RCC 7860 (cell line): ENCODE results near the gene SPEM2.

Experiments used
- DNase-seq: peaks from one replicate; pipeline ENCODE4 v3.0.0-alpha.2; 2015; ENCODE audit warnings: low spot score
- FAIRE-seq: peaks from 2 replicates; lab custom pipeline; 2012; peaks lifted over from hg19 to GRCh38; lab: Jason Lieb, UNC

The SPEM2 gene

DNA sequence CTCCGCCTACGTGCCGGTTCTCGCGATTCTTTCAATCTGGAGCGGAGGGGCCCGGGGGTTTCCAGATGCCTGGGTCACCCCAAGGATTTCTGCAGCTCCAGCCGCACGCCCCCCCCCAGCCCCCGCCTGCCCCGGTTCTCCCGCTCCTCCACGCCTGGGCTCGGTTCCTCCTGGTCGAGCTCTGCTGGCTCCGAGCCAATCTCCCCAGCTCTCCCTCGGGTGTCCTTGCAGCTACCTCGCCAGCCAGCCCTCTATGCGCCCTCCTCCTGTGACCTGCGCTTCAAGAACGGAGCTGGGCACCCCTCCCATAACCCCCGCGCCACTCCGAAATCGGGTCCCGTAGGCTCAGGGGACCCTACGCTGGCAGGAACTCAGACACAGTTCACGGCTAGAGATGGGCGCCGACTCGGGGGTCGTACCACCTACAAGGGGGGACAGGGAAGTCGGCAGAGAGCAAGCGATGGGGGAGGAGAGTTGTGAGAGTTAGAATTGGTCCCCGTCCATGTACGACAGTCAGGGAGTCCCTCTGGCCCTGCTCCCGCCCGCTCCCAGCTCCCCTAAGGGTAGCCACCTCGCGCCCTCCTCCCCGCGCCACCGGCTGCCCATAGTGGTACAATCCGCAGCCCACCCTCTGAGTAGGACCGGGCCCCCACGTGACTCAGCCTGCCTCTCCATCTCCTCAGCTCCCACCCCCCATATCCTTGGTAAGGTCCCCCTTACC is 14.9 kb downstream of the SPEM2 start:
- FAIRE-seq (no peak), DNase-seq (no peak)

DNA sequence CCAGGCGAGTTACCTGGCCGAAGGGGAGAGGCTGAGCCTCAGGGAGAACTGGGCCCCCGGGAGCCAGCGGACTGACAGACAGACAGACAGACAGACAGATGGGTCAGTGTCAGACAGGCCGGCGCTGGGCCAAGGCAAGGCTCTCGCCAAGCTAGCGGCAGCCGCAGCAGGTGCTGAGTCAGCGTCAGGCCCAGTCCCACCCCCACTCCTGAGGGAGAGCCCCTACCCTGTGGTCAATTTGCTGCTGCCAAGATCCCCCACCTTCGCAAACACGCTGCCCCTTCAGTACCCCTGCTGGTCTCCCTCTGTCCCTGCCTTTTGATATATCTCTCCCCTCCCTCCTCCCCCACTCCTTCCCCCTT is 15.4 kb downstream of the SPEM2 start:
- FAIRE-seq (no peak), DNase-seq (peak; percentile 50)

DNA sequence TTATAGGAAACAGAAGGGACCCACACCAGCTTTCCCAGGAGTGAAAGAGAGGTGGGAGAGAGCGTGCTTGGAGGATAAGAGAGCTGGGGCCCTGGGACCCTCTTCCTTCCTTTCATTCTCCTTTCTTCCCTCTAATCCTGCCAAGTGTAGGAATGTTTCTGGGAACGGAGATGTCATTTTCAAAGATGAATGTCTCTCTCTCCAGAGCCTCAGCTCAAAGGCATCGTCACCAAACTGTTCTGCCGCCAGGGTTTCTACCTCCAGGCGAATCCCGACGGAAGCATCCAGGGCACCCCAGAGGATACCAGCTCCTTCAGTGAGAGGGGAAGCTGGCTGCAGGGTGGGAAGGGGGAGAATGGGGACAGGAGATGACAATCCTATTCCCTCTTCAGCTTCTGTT is 15.8 kb downstream of the SPEM2 start:
- DNase-seq: no peak
- no peak for FAIRE-seq

DNA sequence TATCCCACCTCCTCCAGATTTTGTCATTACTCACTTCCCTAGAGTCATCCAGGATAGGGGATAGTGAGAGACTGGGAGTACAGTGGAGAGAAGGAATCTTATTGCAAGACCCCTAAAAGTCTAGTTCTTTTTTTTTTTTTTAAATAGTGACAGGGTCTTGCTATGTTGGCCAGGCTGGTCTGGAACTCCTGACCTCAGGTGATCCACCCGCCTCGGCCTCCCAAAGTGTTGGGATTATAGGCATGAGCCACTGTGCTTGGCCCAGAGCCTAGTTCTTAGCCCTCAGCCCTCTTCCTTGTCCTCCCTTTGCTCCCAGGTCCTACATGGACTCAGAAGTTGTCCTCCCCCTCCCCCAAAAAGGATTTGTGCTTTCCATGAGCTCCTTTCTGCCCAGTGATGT is 16.7 kb downstream of the SPEM2 start:
- DNase-seq (no peak), FAIRE-seq (no peak)

DNA sequence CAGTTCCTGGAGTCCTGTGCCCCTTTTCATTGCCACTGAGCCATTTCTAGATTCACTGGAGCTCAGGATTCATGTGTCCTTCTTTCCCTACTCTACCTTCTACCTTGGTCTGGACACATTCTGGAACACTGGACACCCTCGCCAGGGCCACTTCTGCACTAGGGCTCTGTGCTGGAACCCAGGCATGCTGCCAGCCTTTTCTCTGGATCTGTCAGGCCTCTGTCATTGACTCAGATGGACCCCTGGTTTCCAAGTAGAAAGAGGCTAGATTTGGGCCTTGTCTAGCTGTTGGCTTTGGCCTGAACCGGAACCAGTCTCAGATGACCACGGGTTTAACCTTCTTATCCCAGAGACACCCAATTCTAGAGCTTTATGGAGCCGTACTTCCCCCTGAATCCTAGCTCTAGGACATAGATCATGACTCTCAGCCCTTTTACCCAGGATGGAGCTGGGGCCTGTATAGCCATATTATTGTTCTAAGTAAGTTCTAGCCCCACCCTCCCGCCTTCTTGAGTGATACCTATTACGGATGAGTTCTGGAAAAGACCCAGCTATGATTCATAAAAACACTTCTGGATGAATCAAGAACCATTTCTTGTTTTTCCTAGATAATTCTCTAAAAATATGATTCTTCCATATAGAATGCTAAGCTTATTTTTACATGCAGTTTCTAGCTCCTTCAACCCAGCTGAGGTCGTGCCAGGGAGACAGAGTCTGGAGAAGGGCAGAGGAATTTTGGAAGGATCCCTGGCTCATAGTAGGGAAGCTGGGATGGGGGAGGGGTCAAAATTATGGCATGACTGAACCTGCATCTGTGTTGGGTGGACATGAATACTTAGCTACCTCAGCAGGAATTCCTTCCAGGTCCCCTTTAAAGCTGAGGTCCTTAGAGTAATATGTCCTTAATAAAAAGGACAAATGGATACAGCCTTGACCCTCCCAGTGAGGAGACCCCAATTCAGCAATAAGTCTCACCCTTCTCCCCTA is 18.4 kb downstream of the SPEM2 start:
- FAIRE-seq: no peak
- no peak for DNase-seq

DNA sequence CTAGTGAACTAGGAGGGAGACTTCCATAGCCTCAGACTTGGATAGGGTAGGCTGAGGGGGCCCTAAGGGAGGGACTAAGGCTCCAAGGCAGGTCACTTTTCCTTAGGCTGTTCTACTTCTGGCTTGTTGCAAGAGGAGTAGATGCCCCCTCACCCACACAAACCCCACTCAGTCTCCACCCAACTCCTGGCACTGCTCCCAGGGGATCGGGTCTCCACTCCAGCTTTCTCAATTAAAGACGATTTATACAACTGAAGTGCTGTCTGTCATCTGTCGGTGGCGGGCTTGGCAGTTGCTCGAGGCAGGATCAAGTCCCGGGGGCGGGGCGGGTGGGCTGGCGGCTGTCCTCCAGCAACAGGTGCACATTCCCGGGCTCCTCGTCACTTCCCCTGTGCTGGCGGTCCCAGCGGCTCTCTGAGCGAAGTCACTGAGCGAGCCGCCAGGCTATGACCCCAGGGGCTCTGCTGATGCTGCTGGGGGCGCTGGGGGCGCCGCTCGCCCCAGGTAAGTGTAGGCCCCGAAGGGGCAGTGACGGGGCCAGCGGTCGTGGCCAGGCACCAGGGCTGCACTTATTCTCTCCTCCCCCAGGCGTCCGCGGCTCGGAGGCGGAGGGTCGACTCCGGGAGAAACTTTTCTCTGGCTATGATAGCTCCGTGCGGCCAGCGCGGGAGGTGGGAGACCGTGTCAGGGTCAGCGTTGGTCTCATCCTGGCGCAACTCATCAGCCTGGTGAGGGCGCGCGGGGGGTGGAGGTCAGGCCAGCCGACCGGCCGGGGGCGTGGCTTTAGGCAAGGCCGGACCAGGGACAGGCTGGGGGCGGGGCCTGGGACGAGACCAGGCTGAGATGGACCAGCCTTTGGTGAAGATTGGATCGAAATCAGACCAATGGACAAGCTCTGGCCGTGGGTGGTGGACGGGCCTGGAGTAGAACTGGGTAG is 19.5 kb downstream of the SPEM2 start, which contains the start of gene CHRNB1:
CHRNB1 (plus strand) TSS at position 380 of the 937 bp plus-strand sequence; CDS start at position 447, 67 bp downstream.
- no peak for FAIRE-seq

DNA sequence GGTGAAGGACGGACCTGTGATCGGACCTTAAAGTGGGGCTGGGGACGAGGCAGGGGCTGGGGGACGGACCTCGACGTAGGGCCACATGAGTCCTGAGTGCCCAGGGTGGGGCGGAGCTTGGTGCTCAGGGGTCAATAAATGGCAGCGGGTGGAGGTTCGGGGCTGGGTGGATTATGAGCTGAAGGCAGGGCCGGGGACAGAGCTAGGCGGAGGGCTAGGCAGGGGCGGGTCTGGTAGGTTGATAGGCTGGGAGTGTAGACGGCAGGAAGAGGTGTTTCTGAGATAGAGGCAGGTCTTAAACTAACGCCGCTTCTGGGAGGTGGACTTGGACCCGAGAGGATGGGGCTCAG is 20.2 kb downstream of the SPEM2 start:
- FAIRE-seq: no peak

More for the DNA sequence above, 19.5 kb downstream of the SPEM2 start, which contains the start of gene CHRNB1:
- DNase-seq: no peak

DNA sequence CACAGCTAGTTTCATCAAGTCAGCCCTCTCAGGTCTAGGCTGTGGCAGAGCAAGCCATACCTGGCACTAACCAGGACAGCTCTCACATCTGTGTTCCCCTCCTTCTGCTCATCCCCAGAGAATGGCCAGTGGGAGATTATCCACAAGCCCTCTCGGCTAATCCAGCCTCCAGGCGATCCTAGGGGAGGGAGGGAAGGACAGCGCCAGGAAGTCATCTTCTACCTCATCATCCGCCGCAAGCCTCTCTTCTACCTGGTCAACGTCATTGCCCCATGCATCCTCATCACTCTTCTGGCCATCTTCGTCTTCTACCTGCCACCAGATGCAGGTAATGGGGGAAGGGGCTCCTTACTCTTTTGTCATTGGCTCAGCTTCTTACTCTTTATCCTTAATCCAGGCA is 23.0 kb downstream of the SPEM2 start:
- FAIRE-seq (no peak), DNase-seq (no peak)

More for the DNA sequence above, 20.2 kb downstream of the SPEM2 start:
- no peak for DNase-seq

DNA sequence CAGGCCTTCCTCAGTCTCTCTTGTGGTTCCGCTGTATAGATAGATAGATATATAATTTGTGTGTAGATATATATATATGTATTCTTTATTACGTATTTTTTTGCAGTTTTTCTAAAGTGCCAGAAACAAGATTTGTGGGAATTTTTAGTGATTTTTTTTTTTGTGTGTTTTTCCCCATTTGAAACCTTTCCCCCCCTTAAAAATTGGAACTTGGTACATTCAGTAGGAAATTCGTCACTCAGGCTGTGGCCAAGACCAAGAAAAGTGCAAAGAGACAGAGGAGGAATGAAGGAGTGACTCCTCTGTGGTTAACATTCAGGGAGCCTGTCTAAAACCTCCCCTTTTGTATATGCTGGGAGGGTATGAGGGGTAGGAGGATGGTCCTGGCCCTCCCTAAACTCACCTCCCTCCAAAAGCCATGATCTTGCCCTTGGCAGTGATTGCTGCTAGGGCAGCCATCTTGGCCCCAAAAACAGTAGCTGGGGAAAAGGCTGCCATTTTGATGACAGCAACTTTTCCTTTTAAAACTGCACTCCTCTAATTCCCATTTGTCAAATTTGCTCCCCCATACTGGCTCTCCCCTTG is 34.6 kb downstream of the SPEM2 start:
- no peak for DNase-seq
- no peak for FAIRE-seq

DNA sequence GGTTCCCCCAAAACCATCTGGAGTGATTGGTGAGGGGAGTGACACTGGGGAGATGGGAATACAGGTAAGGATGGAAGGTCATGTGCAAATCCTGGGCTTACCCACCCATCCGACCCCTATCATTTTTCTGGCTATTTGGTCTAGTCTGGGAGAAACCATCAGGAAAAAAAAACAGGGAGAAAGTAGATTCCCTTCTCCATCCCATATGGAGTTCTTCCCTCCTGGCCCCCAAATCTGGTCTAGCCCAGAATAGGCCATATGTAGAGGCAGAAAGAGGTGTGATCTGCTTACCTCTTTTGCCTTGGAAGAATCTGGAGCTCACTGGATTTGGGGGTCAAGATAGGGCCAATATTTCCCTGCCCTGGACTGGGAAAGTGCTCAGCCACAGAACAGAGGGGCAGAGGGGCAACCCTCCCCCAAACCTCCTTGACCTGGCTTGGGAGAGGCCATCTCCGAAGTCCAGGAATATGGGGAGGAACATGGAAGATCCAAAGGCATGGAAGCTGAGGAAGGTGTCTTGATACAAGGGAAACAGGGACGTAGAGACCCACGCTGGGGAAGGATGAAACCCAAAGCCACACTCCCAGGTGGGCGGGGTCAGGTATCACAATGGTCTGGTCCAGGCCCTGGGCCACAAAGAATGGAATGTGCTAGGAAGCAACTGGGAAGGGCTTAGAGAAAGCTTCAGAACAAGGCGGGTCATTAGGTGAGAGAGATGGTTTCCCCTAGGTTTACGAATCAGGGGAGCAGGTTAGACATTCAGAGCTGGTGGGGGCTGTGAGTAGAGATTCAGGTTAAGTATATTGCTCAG is 35.6 kb downstream of the SPEM2 start:
- DNase-seq: no peak
- no peak for FAIRE-seq

DNA sequence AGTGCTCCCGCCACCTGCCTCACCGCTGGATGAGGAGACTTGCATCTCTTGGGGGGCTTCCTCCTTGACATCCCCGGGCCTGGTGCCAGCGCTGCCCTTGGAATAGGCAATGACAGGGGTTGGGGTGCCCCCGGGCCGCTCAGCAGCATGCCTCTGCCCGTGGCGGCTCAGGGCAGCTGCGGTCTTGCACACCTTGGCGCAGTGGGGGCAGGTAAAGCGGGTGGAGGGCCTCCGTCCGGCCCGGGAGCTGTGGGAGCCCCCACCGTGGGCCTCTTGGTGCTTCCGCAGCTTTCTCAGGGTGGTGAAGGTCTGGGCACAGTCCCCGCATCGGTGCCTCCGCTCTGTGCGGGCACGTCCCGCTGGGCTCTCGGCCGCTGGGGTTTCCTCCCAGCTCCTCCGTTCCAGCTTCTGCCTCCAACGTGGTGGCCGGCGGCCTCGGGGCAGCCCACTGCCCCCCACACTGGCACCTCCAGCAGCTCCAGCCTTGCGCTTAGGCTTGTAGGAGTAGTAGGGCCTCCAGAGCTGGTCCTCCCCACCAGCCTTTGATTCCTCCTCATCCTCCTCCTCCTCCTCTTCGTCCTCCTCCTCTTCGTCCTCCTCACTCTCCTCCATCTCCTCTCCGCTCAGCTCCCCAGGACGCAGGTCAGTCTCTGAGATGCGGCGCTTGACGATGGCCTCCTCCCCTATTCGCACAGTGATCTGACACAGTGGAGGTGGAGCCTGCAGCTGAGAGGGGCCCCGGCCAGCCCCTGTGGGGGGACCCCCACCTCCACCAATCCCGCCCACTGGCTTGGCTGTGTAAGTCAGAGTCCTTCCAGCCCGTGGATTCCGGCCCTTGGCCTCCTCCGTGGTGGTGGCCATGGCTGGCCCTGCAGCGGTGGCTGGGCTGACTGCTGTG is 37.3 kb downstream of the SPEM2 start:
- FAIRE-seq (no peak), DNase-seq (no peak)

DNA sequence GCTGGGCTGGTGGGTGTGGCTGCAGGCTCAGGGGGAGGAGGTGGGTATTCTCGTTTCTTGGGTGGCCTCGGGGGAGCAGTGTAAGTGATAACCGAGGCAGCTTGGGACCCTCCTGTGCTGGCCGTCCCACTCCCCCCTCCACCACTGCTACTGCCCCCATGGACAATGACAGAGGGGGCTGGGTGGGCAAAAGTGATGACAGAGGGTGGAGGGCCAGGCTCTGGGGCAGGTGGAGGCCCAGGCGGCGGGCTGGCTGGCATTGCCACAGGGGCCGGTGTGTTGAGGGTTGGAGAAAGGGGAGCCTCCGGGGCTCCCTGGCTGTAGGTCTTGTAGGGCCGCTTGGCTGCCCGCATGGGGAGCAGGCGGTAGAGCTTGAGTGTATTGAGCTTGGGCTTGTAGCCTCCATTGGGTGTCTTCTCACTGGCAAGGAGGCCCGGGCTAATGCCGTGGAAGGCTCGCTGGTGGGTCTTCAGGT is 38.0 kb downstream of the SPEM2 start:
- DNase-seq (no peak), FAIRE-seq (no peak)

DNA sequence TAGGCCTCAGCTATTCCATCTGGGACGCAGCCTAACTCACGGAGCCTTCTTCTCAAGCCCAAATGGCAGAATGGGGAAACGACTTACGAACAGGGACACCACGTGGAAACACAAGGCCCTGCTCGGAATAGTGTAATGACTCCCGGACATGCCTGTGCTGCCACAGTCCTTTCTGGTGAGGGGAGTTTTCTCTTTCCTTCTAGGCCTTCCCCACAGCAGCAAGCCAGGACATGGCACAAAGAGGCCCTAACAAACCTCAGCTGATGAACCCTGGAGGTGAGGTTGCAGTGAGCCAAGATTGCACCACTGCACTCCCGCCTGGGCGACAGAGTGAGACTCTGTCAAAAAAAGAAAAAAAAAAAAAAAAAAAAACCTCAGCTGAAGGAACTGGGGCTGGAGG is 38.7 kb downstream of the SPEM2 start:
- DNase-seq (no peak), FAIRE-seq (no peak)

DNA sequence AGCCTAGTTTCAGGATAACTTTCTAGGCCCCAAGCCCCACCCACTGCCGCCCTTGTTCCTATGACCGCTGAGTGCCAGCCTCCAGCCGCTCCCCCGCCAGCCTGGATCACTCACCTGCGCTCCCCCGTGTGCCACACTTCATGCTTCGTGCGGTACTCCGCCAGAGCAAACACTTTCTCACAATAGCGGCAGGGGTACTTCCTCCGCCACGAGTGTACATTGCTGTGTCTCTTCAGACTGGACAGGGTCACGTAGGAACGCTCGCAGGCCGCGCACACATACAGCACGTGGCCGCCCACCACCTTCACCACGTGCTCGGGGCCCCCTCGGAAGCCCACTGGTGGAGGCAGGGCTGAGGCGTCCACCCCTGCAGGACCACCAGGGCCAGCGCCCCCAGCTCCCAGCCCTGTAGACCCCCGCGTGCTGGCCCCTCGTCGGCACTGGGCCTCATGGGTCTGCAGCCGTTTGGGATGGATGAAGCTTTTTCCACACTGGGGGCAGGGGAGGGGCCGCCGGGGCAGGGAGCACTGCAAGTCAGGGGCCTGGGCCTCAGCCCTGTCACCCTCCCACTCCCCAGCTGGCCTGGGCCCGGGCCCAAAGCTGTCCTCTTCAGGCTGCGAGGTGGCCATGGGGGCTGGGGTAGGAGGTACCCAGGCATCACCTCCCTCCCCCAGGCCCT is 40.3 kb downstream of the SPEM2 start:
- FAIRE-seq (no peak), DNase-seq (no peak)

DNA sequence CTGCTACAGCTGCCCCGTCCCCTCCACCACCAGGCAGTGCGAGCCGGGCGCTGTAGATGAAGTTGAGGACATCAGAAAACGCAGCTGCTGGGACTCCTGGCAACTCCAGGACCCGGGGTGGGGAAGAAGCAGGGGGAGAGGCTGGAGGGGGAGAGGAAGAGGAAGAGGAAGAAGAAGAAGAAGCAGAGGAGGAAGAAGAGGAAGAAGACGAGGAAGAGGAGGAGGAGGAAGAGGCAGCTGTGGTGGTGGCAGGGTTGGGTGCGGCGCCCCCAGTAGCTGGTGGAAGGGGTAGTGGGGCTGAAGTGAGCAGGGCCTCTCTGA is 40.9 kb downstream of the SPEM2 start:
- FAIRE-seq: no peak
- no peak for DNase-seq

DNA sequence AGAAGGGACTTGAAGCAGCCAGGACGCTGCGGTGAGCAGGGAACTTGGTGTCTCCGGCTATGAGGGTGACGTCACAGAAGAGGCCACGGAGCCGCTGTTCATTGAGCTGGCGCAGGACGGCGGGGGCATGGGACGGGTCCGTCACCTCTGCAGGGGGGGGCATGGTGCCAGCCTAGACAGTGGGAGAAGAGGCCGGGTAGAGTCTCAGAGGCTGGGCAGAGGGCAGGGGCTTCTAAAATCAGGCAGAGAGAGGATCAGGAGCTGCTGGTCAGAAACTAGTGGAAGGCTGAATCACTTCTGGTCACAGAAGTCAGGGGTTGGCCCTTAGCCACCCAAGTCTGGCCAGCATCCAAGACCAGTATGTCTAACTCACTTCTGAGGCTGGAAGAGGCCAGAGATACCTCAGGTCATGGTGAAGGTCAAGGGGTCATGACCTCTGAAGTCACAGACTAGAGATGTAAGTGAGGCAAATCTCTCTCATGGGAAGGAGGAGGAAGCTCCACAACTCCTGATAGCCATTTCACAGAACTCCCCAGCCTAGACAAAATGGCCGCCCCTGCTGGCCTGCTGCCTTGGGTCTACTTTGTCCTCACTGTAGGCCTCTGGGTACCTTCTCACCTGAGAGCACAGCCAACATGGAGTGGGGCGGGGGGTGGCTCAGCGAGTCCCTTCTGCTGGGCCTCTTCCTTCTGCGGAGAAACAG is 41.4 kb downstream of the SPEM2 start:
- FAIRE-seq (peak; percentile 76), DNase-seq (peak; percentile 78)

DNA sequence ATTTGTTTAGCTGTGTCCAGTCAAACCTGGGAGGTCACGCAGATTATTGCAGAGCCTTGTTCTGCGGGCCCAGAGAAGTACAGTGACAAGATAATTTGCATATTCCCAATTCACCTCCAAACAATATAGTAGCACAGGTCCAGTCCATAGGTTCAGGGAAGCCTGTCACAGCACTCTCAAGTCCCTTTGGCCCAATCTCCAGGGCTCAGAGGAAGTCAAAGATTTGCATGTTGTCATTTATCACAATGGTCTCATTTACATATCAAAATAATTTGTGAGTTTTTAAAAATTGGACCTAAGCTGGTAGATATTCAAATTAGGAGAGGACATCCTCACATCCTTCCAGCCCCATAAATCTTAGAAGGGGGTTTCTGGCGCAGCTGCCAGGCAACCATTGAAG is 42.1 kb downstream of the SPEM2 start:
- DNase-seq (no peak), FAIRE-seq (no peak)

DNA sequence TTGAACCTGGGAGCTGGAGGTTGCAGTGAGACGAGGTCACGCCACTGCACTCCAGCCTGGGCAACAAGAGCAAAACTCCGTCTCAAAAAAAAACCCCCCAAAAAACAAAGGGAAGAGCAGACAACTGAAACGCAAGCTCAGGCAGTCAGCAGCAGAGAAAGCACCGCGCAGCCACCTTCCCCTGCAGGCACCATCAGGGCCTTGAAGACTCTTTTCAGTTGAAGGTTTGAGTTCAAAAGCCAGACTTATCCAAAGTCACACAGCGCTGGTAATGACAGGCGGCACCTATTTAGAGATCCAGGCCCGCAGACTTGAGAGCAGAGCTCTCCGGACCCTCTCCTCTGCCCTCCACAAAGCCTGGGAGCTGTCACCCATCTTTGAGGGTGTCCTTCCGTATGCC is 42.9 kb downstream of the SPEM2 start:
- DNase-seq (no peak), FAIRE-seq (no peak)
